AG04450 (cell line): Measurements from ENCODE around the gene P4HB. TPM values are rescaled to one million over a fixed set of nuclear protein-coding genes. Genes with fewer than 3 reads are reported as not detected.

ENCODE experiments used
- CTCF ChIA-PET: fragments of 300-600, 350-600 bp; formaldehyde crosslinking; extraction: SDS; loops from one replicate; lab custom pipeline; 2022; ENCODE audit warnings: antibody characterized with exemption, inconsistent platforms; lab: Charles Lee
- POLR2A ChIA-PET: fragments of 350-600 bp; formaldehyde crosslinking; extraction: SDS; loops from one replicate; lab custom pipeline; 2021; ENCODE audit warnings: antibody characterized with exemption, inconsistent platforms; lab: Yijun Ruan, JAX
- DNase-seq: peaks from one replicate; pipeline ENCODE4 v3.0.0-alpha.2; 2011; ENCODE audit warnings: low read depth, low spot score
- H3K27ac ChIP-seq: one replicate; pipeline ENCODE4 v1.5.1; 2012; ENCODE audit warnings: low read depth, low read length, control low read depth
- H3K27me3 ChIP-seq: one replicate; pipeline ENCODE4 v1.6.0; 2012; ENCODE audit warnings: low read length; ENCODE audit not compliant: control insufficient read depth, insufficient read depth
- H3K4me3 ChIP-seq: 2 replicates; pipeline ENCODE4 v1.5.1; 2011; ENCODE audit warnings: mild to moderate bottlenecking, low read depth, low read length, control low read depth
- H3K9me3 ChIP-seq: 2 replicates; pipeline ENCODE4 v1.5.1; 2012; ENCODE audit warnings: low read length; ENCODE audit not compliant: control insufficient read depth, insufficient read depth
- CTCF ChIP-seq: IDR thresholded peaks from 2 replicates; pipeline ENCODE4 v1.5.1; 2011; ENCODE audit warnings: low read depth, low read length, control low read depth, inconsistent platforms
- polyA minus RNA-seq: library from RNA; depleted of rRNA, polyadenylated mRNA; stranded (reverse); fragments of >200 nt; gene quantifications from 2 replicates; pipeline ENCODE4 v1.2.3, GENCODE V29; 2011; rRNA and poly(A)+ RNA removed
- polyA plus RNA-seq: library from polyadenylated mRNA; depleted of rRNA; stranded (reverse); fragments of >200 nt; gene quantifications from 2 replicates; pipeline ENCODE4 v1.2.3, GENCODE V29; 2011; rRNA removed

Gene P4HB
- polyA plus RNA-seq = 158 and 342 TPM in 2 replicates
- polyA minus RNA-seq = 175 and 204 TPM in 2 replicates

- H3K9me3 ChIP-seq = no peaks in the 10 kb centered on the region
- TF ChIP-seq CTCF = no peak
- DNase-seq = no peak
- ChIA-PET CTCF (no interaction called here), POLR2A (interaction anchor here (0.6 to 1.6 kb wide), 11 partner anchors 8 to 157 kb away, joined by 3 to 11 read pairs (median 4); partner anchors contain the start of genes MCRIP1 and MRPL12)
- H3K27ac ChIP-seq = peak within 1 kb of the TSS; percentile 98
- peak within 1 kb of the TSS; percentile 95 for H3K4me3 ChIP-seq
- no peaks in the 10 kb centered on the region for H3K27me3 ChIP-seq
These were observed at the start of gene P4HB for GRCh38 chr17:81859906-81860755. Gene P4HB, minus strand, starts transcription at chr17:81860535. Its CDS starts 64 bp downstream, at chr17:81860471.

- H3K27ac ChIP-seq = no peak overlapping the region
- peaks cover 4% of the 10 kb centered on the region; the same call in 1 of the 2 replicates for H3K9me3 ChIP-seq
- CTCF ChIA-PET = interaction anchor here (1.2 kb wide), 1 partner anchor 14 kb away, joined by 4 read pairs; no protein-coding TSS in a partner anchor
- DNase-seq = no peak
- TF ChIP-seq CTCF = no peak
- POLR2A ChIA-PET = no interaction called here
- H3K27me3 ChIP-seq = no peaks in the 10 kb centered on the region
- H3K4me3 ChIP-seq = no peak overlapping the region
These were observed 48.9 kb upstream of the P4HB start for GRCh38 chr17:81909231-81909630.

- Histone ChIP-seq H3K27ac (no peak overlapping the region), H3K27me3 (no peaks in the 10 kb centered on the region), H3K9me3 (peaks cover 4% of the 10 kb centered on the region; the same call in 1 of the 2 replicates), H3K4me3 (no peak overlapping the region)
- no peak for DNase-seq
- no peak for TF ChIP-seq CTCF
- CTCF ChIA-PET = no interaction called here
- POLR2A ChIA-PET = no interaction called here
These were observed 48.5 kb upstream of the P4HB start for GRCh38 chr17:81908793-81909192.

- Histone ChIP-seq H3K9me3 (peaks cover 4% of the 10 kb centered on the region; the same call in 1 of the 2 replicates), H3K4me3 (no peak overlapping the region), H3K27me3 (no peaks in the 10 kb centered on the region), H3K27ac (no peak overlapping the region)
- ChIA-PET CTCF (no interaction called here), POLR2A (no interaction called here)
- no peak for DNase-seq
- TF ChIP-seq CTCF = 0 out of 2 replicates have a peak, but pooled peaks have one; percentile 7
These were observed 47.1 kb upstream of the P4HB start for GRCh38 chr17:81907219-81908145.
